GM10248 (cell line): ENCODE results near the gene RPS25.
A peak's percentile ranks its signal among the peaks of the same experiment; 100 is the strongest.

Experiments
- CTCF ChIA-PET: fragments of 300-600 bp; sonication (Branson Sonifier 250); formaldehyde crosslinking; extraction: SDS; loops from one replicate; lab custom pipeline; 2021; ENCODE audit warnings: antibody characterized with exemption; lab: Yijun Ruan, JAX
- POLR2A ChIA-PET: fragments of 350-650 bp; sonication (Branson Sonifier 250); formaldehyde crosslinking; extraction: SDS; loops from one replicate; lab custom pipeline; 2020; ENCODE audit warnings: antibody characterized with exemption; lab: Yijun Ruan, JAX
- DNase-seq: peaks from one replicate; pipeline ENCODE4 v3.0.0; 2012; ENCODE audit errors: extremely low spot score
- TF ChIP-seq, protein P1 (sequence below): IDR thresholded peaks from 2 replicates; pipeline ENCODE4 v1.5.1; 2012; ENCODE audit warnings: mild to moderate bottlenecking, low read depth; ENCODE audit errors: extremely low read depth, missing control alignments, control extremely low read depth

RPS25 gene

DNA sequence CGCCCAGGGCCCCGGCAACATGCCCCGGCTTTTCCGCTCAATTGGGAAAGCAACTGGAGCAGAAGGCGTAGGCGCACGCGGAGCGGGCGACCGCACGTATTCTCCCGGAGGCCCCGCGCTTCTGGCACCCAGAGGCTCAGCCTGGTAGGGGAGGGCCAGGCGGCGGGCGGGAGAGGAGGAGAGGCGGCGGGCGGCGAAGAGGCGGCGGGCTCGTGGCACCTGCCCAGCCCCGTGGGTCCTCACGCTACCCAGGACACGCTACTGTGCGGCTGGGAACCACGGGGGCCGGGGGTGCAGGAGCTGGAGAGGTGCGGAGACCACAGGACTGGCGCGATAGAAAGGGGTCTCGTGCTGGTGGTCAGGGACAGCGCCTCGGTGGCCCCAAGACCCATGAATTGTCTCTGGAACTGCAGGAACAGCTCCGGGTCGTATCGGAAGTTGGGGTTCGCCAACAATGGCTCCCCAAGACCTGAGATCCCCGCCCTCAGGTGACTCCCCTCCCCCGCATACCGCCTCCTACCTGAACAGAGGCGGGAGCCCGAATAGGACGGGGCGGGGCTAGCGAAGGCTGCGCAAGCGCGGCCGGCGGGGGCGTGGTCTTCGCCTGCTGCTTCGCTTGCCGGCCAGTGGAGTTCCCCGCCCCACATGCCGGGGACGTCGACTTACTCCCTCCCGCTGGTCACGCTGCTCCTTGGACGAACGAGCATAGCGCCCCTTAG lies 12.3 kb upstream of the RPS25 start, which contains the start of gene SLC37A4:
SLC37A4 (minus strand) TSS at position 549 of the 719 bp plus-strand sequence.
- TF ChIP-seq, protein P1, sequence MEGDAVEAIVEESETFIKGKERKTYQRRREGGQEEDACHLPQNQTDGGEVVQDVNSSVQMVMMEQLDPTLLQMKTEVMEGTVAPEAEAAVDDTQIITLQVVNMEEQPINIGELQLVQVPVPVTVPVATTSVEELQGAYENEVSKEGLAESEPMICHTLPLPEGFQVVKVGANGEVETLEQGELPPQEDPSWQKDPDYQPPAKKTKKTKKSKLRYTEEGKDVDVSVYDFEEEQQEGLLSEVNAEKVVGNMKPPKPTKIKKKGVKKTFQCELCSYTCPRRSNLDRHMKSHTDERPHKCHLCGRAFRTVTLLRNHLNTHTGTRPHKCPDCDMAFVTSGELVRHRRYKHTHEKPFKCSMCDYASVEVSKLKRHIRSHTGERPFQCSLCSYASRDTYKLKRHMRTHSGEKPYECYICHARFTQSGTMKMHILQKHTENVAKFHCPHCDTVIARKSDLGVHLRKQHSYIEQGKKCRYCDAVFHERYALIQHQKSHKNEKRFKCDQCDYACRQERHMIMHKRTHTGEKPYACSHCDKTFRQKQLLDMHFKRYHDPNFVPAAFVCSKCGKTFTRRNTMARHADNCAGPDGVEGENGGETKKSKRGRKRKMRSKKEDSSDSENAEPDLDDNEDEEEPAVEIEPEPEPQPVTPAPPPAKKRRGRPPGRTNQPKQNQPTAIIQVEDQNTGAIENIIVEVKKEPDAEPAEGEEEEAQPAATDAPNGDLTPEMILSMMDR = peak; percentile 96
- CTCF ChIA-PET = interaction anchor here (0.9 to 4.6 kb wide), 14 partner anchors 8 to 241 kb away, joined by 3 to 47 read pairs (median 4); partner anchors contain the start of genes CENATAC, DPAGT1, RPS25 and TRAPPC4
- DNase-seq = peak; percentile 99
- POLR2A ChIA-PET = interaction anchor here (1.0 kb wide), 1 partner anchor 12 kb away, joined by 5 read pairs; the partner anchor contains the start of genes RPS25 and TRAPPC4

DNA sequence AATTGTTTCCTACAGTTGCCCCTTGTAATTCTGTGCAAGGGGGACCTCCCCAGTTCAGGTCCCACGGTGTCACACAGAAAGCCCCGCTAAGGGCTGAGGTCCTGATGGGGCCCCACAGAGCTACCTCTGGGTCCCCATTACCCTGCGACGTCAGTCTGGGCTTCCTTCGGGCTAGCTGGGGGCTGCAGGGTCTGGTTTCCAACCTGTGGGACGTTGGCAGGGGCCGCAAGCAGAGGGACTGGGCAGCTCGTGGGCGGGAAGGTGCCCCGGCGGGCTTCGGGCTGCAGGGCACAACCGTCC lies 11.8 kb upstream of the RPS25 start:
- CTCF ChIA-PET = interaction anchor here (0.9 to 4.6 kb wide), 10 partner anchors 8 to 166 kb away, joined by 3 to 47 read pairs (median 4); partner anchors contain the start of genes CENATAC, DPAGT1, RPS25 and TRAPPC4
- DNase-seq = no peak
- POLR2A ChIA-PET = interaction anchor here (0.6 to 1.0 kb wide), 2 partner anchors 11 to 65 kb away, joined by 3 to 5 read pairs; partner anchors contain the start of genes RPS25 and TRAPPC4
- TF ChIP-seq, protein P1 = no peak

DNA sequence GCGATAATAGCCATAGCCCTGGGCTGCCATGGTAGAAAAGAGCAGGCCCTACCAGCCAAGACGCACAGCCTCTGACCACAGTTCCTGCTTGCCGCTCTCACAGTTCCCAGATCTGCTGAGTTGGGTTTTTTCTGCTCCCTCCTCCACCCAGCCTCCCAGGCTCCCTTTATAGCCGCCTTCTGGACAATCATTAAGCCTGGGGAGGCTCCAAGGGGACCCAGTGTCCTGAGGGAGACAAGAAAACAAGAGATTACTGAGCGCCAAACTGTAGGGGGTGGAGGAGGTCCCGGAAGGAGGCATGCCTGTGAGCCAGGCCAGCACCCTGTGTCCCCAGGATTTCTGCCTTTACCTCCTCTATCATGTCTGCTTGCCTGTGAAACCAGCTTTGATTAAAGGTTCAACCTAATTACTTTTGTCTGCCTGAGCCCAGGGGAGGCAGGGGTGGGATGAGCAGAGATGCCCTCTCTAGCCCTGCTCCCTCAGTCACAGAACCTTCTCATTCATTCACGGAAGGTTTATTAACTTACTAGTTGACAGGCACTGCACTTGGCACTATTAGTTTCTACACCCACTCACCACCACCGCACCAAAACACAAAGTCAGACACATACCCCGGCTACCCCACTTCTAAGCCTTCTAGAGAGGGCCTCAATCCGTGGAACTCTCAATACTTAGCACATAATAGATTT lies 11.3 kb upstream of the RPS25 start:
- POLR2A ChIA-PET = interaction anchor here (0.6 to 1.0 kb wide), 2 partner anchors 11 to 65 kb away, joined by 3 to 5 read pairs; partner anchors contain the start of genes RPS25 and TRAPPC4

DNA sequence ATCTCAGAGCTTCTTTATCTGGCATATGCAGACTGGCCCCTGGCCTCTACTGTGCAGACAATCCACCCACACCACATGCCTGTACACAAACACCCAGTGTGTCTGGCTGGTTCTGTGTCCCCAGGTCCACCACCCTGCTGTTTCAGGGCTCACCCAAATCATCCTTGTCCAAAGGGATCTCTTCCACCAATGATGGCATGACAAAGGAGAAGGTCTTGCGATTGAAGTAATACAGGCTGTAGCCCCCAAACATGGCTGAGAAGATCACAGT lies 10.9 kb upstream of the RPS25 start:
- TF ChIP-seq, protein P1 = no peak
- DNase-seq = no peak
- ChIA-PET CTCF (interaction anchor here (1.3 to 1.6 kb wide), 2 partner anchors 10 to 72 kb away, joined by 3 to 5 read pairs; partner anchors contain the start of genes RPS25, TRAPPC4 and UPK2), POLR2A (no interaction called here)

More for the DNA sequence above, 11.3 kb upstream of the RPS25 start:
- CTCF ChIA-PET = interaction anchor here (0.9 to 4.6 kb wide), 9 partner anchors 8 to 73 kb away, joined by 3 to 47 read pairs (median 5); partner anchors contain the start of genes CENATAC, DPAGT1, RPS25 and TRAPPC4
- peak; percentile 40 for DNase-seq
- TF ChIP-seq, protein P1 = no peak

DNA sequence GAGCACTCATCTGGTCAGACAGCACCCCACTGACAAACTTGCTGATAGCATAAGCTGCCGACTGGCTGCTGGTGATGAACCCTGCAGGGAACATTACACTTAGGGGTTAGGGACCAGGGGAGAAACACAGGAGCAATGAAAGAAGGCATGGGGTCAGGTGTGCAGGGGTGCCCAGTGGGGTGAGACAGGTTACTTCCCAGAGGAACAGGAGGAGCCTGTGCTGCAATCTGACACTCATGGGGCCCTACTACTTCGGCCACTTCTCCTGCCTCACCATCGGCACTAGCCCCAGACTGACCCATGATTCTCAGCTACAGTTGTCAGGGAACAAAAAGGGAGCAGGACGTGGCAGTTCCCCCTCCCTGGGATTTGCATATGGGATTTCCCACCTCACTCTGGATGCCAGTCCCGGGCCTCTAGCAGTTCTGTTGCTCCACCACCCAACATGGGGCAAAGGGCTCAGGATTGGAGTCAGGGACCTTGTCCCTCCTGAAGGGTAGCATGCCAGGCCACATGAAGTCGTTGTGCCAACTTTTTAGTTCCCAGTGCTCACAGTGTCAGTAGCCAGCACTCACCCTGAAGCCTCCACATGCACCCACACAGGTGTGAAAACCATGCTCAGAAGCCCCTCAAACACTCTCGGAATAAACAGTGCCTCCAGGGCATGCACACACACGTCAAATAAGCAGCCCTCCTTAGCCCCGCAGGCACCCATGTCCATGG lies 10.4 kb upstream of the RPS25 start:
- ChIA-PET CTCF (interaction anchor here (0.8 to 1.3 kb wide), 3 partner anchors 10 to 72 kb away, joined by 3 to 6 read pairs (median 3); partner anchors contain the start of genes RPS25, TRAPPC4 and UPK2), POLR2A (no interaction called here)
- DNase-seq = no peak
- TF ChIP-seq, protein P1 = no peak
